Neural cell (in vitro differentiated cells): ENCODE results near the gene KRTAP5-1. TPM values are rescaled to one million over a fixed set of nuclear protein-coding genes. Genes with fewer than 3 reads are reported as not detected.
"Not testable (repeated sequence)": the region's sequence is repeated elsewhere in the genome, so short reads cannot be mapped to it uniquely, and the experiment has no call there.

Source experiments
- H2AFZ ChIP-seq: fragments of 200-600, 300-800 bp; sonication (generic), shearing (Covaris generic); 2 replicates; pipeline ENCODE4 v1.6.0; 2014; ENCODE audit warnings: low read depth, mild to moderate bottlenecking, antibody characterized with exemption, low read length, moderate library complexity
- H3F3A ChIP-seq: fragments of 200-600 bp; shearing (Covaris generic); 2 replicates; pipeline ENCODE4 v1.6.1; 2016; ENCODE audit warnings: mild to moderate bottlenecking, moderate library complexity, mixed read lengths, antibody characterized with exemption, low read length; ENCODE audit not compliant: insufficient read depth, poor library complexity, severe bottlenecking
- H3K27ac ChIP-seq: fragments of 200-600, 300-800 bp; sonication (generic), shearing (Covaris generic); 2 replicates; pipeline ENCODE4 v1.5.1; 2014; ENCODE audit warnings: mild to moderate bottlenecking, low read length, moderate library complexity
- H3K27me3 ChIP-seq: fragments of 300-800, 200-600 bp; sonication (generic), shearing (Covaris generic); 2 replicates; pipeline ENCODE4 v1.6.0; 2014; ENCODE audit warnings: mild to moderate bottlenecking, low read depth, low read length, moderate library complexity; ENCODE audit not compliant: insufficient read depth
- H3K36me3 ChIP-seq: fragments of 300-800, 200-600 bp; sonication (generic), shearing (Covaris generic); 2 replicates; pipeline ENCODE4 v1.5.1; 2014; ENCODE audit warnings: mild to moderate bottlenecking, antibody characterized with exemption, low read length, moderate library complexity; ENCODE audit not compliant: insufficient read depth
- H3K4me2 ChIP-seq: fragments of 300-800, 200-600 bp; sonication (generic), shearing (Covaris generic); 2 replicates; pipeline ENCODE4 v1.6.0; 2014; ENCODE audit warnings: mild to moderate bottlenecking, low read length
- H3K4me3 ChIP-seq: fragments of 300-800, 200-600 bp; sonication (generic), shearing (Covaris generic); 2 replicates; pipeline ENCODE4 v1.5.1; 2014; ENCODE audit warnings: mild to moderate bottlenecking, low read length, moderate library complexity
- H3K79me2 ChIP-seq: fragments of 200-600 bp; shearing (Covaris generic); replicated peaks from 2 replicates; pipeline ENCODE4 v1.6.0; 2014; ENCODE audit warnings: mild to moderate bottlenecking, low read length, moderate library complexity; ENCODE audit not compliant: insufficient read depth
- H3K9ac ChIP-seq: fragments of 300-800, 200-600 bp; sonication (generic), shearing (Covaris generic); 2 replicates; pipeline ENCODE4 v1.6.1; 2016; ENCODE audit warnings: mild to moderate bottlenecking, low read length, mixed read lengths
- H3K9me2 ChIP-seq: fragments of 200-600 bp; shearing (Covaris generic); 2 replicates; pipeline ENCODE4 v1.6.1; 2016; ENCODE audit warnings: mild to moderate bottlenecking, low read length, mixed read lengths; ENCODE audit not compliant: insufficient read depth
- H3K9me3 ChIP-seq: fragments of 200-600, 300-800 bp; sonication (generic), shearing (Covaris generic); 2 replicates; pipeline ENCODE4 v1.6.1; 2016; ENCODE audit warnings: mild to moderate bottlenecking, mixed run types, low read length, moderate library complexity, mixed read lengths
- H4K20me1 ChIP-seq: fragments of 200-600 bp; shearing (Covaris generic); 2 replicates; pipeline ENCODE4 v1.6.1; 2016; ENCODE audit warnings: mild to moderate bottlenecking, mixed run types; ENCODE audit not compliant: insufficient read depth
- CTCF ChIP-seq: fragments of 450-650 bp; IDR thresholded peaks from 2 replicates; pipeline ENCODE4 v1.5.1; 2014; ENCODE audit warnings: antibody characterized with exemption, mild to moderate bottlenecking, moderate library complexity; ENCODE audit not compliant: poor library complexity, severe bottlenecking
- EP300 ChIP-seq: fragments of 450-650 bp; conservative IDR thresholded peaks from 2 replicates; pipeline ENCODE4 v1.6.1; 2014; ENCODE audit warnings: antibody characterized with exemption, mild to moderate bottlenecking, moderate library complexity; ENCODE audit not compliant: poor library complexity, severe bottlenecking
- EZH2 ChIP-seq: fragments of 200-600, 300-800 bp; shearing (Covaris generic), sonication (generic); IDR thresholded peaks from 2 replicates; pipeline ENCODE4 v1.6.1; 2014; ENCODE audit warnings: antibody characterized with exemption, low read length, borderline replicate concordance, mild to moderate bottlenecking; ENCODE audit not compliant: insufficient read depth, poor library complexity, severe bottlenecking
- MXI1 ChIP-seq: fragments of 450-650 bp; conservative IDR thresholded peaks from 2 replicates; pipeline ENCODE4 v1.6.1; 2014; ENCODE audit warnings: antibody characterized with exemption, mild to moderate bottlenecking; ENCODE audit not compliant: poor library complexity, severe bottlenecking
- POLR2AphosphoS5 ChIP-seq: IDR thresholded peaks from 2 replicates; pipeline ENCODE4 v1.6.1; 2012
- RAD21 ChIP-seq: fragments of 450-650 bp; conservative IDR thresholded peaks from 2 replicates; pipeline ENCODE4 v1.6.1; 2014; ENCODE audit warnings: antibody characterized with exemption, mild to moderate bottlenecking, moderate library complexity
- SMC3 ChIP-seq: fragments of 450-650 bp; conservative IDR thresholded peaks from 2 replicates; pipeline ENCODE4 v1.6.1; 2014; ENCODE audit warnings: antibody characterized with exemption, mild to moderate bottlenecking, moderate library complexity; ENCODE audit not compliant: poor library complexity
- TAF1 ChIP-seq: IDR thresholded peaks from 2 replicates; pipeline ENCODE4 v1.6.1; 2012; ENCODE audit warnings: low read depth
- polyA plus RNA-seq: library from polyadenylated mRNA; depleted of rRNA; stranded (reverse); fragments of >200 nt; gene quantifications from 2 replicates; pipeline ENCODE4 v1.2.3, GENCODE V29; 2014
- TF ChIP-seq, protein P1 (sequence below): IDR thresholded peaks from 2 replicates; pipeline ENCODE4 v1.6.1; 2012; ENCODE audit warnings: borderline replicate concordance

KRTAP5-1 gene
- polyA plus RNA-seq, 1 donor from 2014 or later: not detected

DNA sequence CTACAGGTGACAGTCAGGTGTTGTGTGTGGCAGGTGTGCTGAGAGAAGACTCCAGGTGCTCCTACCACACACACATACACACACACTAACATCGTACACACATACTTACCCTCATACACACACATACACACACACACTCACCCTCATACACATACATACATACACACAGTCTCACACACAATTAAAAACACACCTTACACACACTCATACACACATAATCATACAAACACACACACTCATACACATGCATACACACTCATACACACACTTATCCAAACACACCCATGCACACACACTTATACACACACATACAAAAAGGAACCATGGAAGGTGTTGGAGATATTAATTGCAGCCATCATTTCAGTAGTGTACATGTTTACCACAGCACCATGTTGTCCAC is 18.5 kb upstream of the KRTAP5-1 start:
- H3K36me3 ChIP-seq: no peaks in the 10 kb centered on the region
- no peaks in the 10 kb centered on the region for H3K79me2 ChIP-seq
- no peak overlapping the region for H3K9ac ChIP-seq
- no peak overlapping the region for H2AFZ ChIP-seq
- no peaks in the 10 kb centered on the region for H3K9me3 ChIP-seq
- no peak overlapping the region for H3K4me2 ChIP-seq
- no peaks in the 10 kb centered on the region for H4K20me1 ChIP-seq
- no peak overlapping the region for H3K4me3 ChIP-seq
- H3F3A ChIP-seq: no peaks in the 10 kb centered on the region
- H3K27me3 ChIP-seq: no peaks in the 10 kb centered on the region
- no peaks in the 10 kb centered on the region for H3K9me2 ChIP-seq
- TF ChIP-seq CTCF (no peak), EZH2 (no peak), POLR2AphosphoS5 (no peak), MXI1 (no peak), SMC3 (no peak), TAF1 (no peak), EP300 (no peak), RAD21 (no peak)
- TF ChIP-seq, protein P1, sequence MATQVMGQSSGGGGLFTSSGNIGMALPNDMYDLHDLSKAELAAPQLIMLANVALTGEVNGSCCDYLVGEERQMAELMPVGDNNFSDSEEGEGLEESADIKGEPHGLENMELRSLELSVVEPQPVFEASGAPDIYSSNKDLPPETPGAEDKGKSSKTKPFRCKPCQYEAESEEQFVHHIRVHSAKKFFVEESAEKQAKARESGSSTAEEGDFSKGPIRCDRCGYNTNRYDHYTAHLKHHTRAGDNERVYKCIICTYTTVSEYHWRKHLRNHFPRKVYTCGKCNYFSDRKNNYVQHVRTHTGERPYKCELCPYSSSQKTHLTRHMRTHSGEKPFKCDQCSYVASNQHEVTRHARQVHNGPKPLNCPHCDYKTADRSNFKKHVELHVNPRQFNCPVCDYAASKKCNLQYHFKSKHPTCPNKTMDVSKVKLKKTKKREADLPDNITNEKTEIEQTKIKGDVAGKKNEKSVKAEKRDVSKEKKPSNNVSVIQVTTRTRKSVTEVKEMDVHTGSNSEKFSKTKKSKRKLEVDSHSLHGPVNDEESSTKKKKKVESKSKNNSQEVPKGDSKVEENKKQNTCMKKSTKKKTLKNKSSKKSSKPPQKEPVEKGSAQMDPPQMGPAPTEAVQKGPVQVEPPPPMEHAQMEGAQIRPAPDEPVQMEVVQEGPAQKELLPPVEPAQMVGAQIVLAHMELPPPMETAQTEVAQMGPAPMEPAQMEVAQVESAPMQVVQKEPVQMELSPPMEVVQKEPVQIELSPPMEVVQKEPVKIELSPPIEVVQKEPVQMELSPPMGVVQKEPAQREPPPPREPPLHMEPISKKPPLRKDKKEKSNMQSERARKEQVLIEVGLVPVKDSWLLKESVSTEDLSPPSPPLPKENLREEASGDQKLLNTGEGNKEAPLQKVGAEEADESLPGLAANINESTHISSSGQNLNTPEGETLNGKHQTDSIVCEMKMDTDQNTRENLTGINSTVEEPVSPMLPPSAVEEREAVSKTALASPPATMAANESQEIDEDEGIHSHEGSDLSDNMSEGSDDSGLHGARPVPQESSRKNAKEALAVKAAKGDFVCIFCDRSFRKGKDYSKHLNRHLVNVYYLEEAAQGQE: no peak
- no peak overlapping the region for H3K27ac ChIP-seq

- not testable (repeated sequence) for H3F3A ChIP-seq, H3K9me2 ChIP-seq, H3K4me2 ChIP-seq, H2AFZ ChIP-seq, H3K27me3 ChIP-seq, H3K4me3 ChIP-seq, H3K9me3 ChIP-seq, H3K27ac ChIP-seq, H3K36me3 ChIP-seq, H3K9ac ChIP-seq, H4K20me1 ChIP-seq, H3K79me2 ChIP-seq
Measured at GRCh38 chr11:1601663-1602062, 16.6 kb upstream of the KRTAP5-1 start.

- H3K9me3 ChIP-seq: no peaks in the 10 kb centered on the region
- no peak overlapping the region for H2AFZ ChIP-seq
- no peak overlapping the region for H3K27ac ChIP-seq
- H3K9ac ChIP-seq: no peak overlapping the region
- H3K36me3 ChIP-seq: no peaks in the 10 kb centered on the region
- H4K20me1 ChIP-seq: no peaks in the 10 kb centered on the region
- no peaks in the 10 kb centered on the region for H3F3A ChIP-seq
- no peaks in the 10 kb centered on the region for H3K27me3 ChIP-seq
- no peaks in the 10 kb centered on the region for H3K9me2 ChIP-seq
- TF ChIP-seq RAD21: no peak
- no peak for TF ChIP-seq SMC3
- TF ChIP-seq TAF1: no peak
- H3K4me2 ChIP-seq: no peak overlapping the region
- no peak overlapping the region for H3K4me3 ChIP-seq
- H3K79me2 ChIP-seq: no peaks in the 10 kb centered on the region
Measured at GRCh38 chr11:1600626-1601025, 15.5 kb upstream of the KRTAP5-1 start.
